GM12875 (cell line): ENCODE results near the gene HINT1.
"Not testable (repeated sequence)": the region's sequence is repeated elsewhere in the genome, so short reads cannot be mapped to it uniquely, and the experiment has no call there.

Experiments
- H3K4me3 ChIP-seq: one replicate; pipeline ENCODE4 v1.5.1; 2011; ENCODE audit warnings: low read depth, low read length, control low read depth
- CTCF ChIP-seq: IDR thresholded peaks from 2 replicates; pipeline ENCODE4 v1.5.1; 2011; ENCODE audit warnings: low read depth, mild to moderate bottlenecking, control low read depth, inconsistent platforms, low read length, moderate library complexity, borderline replicate concordance; ENCODE audit not compliant: insufficient read depth

The HINT1 gene

GRCh38 chr5:131147258-131147657, 17.8 kb downstream of the HINT1 start:
- no peak overlapping the region for H3K4me3 ChIP-seq
- TF ChIP-seq CTCF: no peak

- TF ChIP-seq CTCF: no peak
- H3K4me3 ChIP-seq: no peak overlapping the region
Measured at GRCh38 chr5:131142970-131143617, 22.0 kb downstream of the HINT1 start.

GRCh38 chr5:131139321-131139720, 25.7 kb downstream of the HINT1 start:
- TF ChIP-seq CTCF: no peak
- H3K4me3 ChIP-seq: no peak overlapping the region

- not testable (repeated sequence) for H3K4me3 ChIP-seq
Measured at GRCh38 chr5:131138406-131138805, 26.6 kb downstream of the HINT1 start.

GRCh38 chr5:131133091-131133490, 32.0 kb downstream of the HINT1 start:
- not testable (repeated sequence) for H3K4me3 ChIP-seq

- H3K4me3 ChIP-seq: no peak overlapping the region
- no peak for TF ChIP-seq CTCF
Measured at GRCh38 chr5:131129306-131129705, 35.8 kb downstream of the HINT1 start.

GRCh38 chr5:131127244-131127643, 37.8 kb downstream of the HINT1 start:
- H3K4me3 ChIP-seq: not testable (repeated sequence)

- no peak for TF ChIP-seq CTCF
Measured at GRCh38 chr5:131114754-131115153, 50.3 kb downstream of the HINT1 start.

GRCh38 chr5:131112424-131112823, 52.6 kb downstream of the HINT1 start:
- no peak for TF ChIP-seq CTCF

More at GRCh38 chr5:131114754-131115153, 50.3 kb downstream of the HINT1 start:
- H3K4me3 ChIP-seq: no peak overlapping the region

More at GRCh38 chr5:131112424-131112823, 52.6 kb downstream of the HINT1 start:
- no peak overlapping the region for H3K4me3 ChIP-seq
